RWPE2 (cell line): ENCODE measurements around the gene GRAMD1B.
A peak's percentile ranks its signal among the peaks of the same experiment; 100 is the strongest.

Source experiments
- ATAC-seq: fragments of 200-7000 bp; cut with Tn5 transposase; 3 replicates; pipeline ENCODE4 v1.9.1; 2021; ENCODE audit warnings: low read depth
- DNase-seq: peaks from one replicate; pipeline ENCODE4 v3.0.0-alpha.2; 2020; ENCODE audit warnings: low spot score
- H3K27ac ChIP-seq: fragments of 450-650 bp; 2 replicates; pipeline ENCODE4 v1.5.1; 2017; ENCODE audit warnings: mild to moderate bottlenecking; ENCODE audit not compliant: poor library complexity, severe bottlenecking
- H3K27me3 ChIP-seq: fragments of 250-450 bp; sonication (Bioruptor Pico); 2 replicates; pipeline ENCODE4 v1.5.1; 2021; ENCODE audit warnings: mild to moderate bottlenecking, moderate library complexity; ENCODE audit not compliant: insufficient read depth, poor library complexity, severe bottlenecking
- H3K36me3 ChIP-seq: fragments of 250-450 bp; sonication (Bioruptor Pico); 2 replicates; pipeline ENCODE4 v1.5.1; 2020; ENCODE audit warnings: low read depth, mild to moderate bottlenecking, moderate library complexity
- H3K4me1 ChIP-seq: fragments of 250-450 bp; sonication (Bioruptor Pico); 2 replicates; pipeline ENCODE4 v1.5.1; 2021; ENCODE audit warnings: mild to moderate bottlenecking, moderate library complexity; ENCODE audit not compliant: insufficient read depth, poor library complexity, severe bottlenecking
- H3K4me3 ChIP-seq: fragments of 250-450 bp; sonication (Bioruptor Pico); 2 replicates; pipeline ENCODE4 v1.5.1; 2021; ENCODE audit warnings: mild to moderate bottlenecking, moderate library complexity; ENCODE audit not compliant: severe bottlenecking
- H3K9me3 ChIP-seq: fragments of 250-450 bp; sonication (Bioruptor Pico); 2 replicates; pipeline ENCODE4 v1.5.1; 2021; ENCODE audit warnings: mild to moderate bottlenecking, moderate library complexity; ENCODE audit not compliant: severe bottlenecking
- CTCF ChIP-seq: fragments of 450-650 bp; IDR thresholded peaks from one replicate; pipeline ENCODE4 v1.5.1; 2017; ENCODE audit warnings: mild to moderate bottlenecking, moderate library complexity; ENCODE audit not compliant: poor library complexity, severe bottlenecking

Gene GRAMD1B

GRCh38 chr11:123590296-123590912 is 160.3 kb downstream of the GRAMD1B start:
- Histone ChIP-seq H3K4me3 (no peak overlapping the region), H3K27ac (no peak overlapping the region), H3K36me3 (no peaks in the 10 kb centered on the region), H3K4me1 (no peaks in the 10 kb centered on the region), H3K9me3 (no peaks in the 10 kb centered on the region), H3K27me3 (no peaks in the 10 kb centered on the region)
- TF ChIP-seq CTCF, result no peak
- peak; percentile 81 for ATAC-seq
- DNase-seq, result no peak

GRCh38 chr11:123593570-123593969 is 163.5 kb downstream of the GRAMD1B start:
- no peaks in the 10 kb centered on the region for H3K4me1 ChIP-seq
- no peak for ATAC-seq
- no peak for DNase-seq
- no peaks in the 10 kb centered on the region for H3K36me3 ChIP-seq
- no peaks in the 10 kb centered on the region for H3K9me3 ChIP-seq
- no peak overlapping the region for H3K27ac ChIP-seq
- TF ChIP-seq CTCF, result no peak
- no peak overlapping the region for H3K4me3 ChIP-seq
- no peaks in the 10 kb centered on the region for H3K27me3 ChIP-seq

- no peaks in the 10 kb centered on the region for H3K4me1 ChIP-seq
- H3K36me3 ChIP-seq, result no peaks in the 10 kb centered on the region
- ATAC-seq (no peak), DNase-seq (no peak)
- no peak overlapping the region for H3K4me3 ChIP-seq
- TF ChIP-seq CTCF, result no peak
- H3K27ac ChIP-seq, result no peak overlapping the region
- H3K27me3 ChIP-seq, result no peaks in the 10 kb centered on the region
- no peaks in the 10 kb centered on the region for H3K9me3 ChIP-seq
Measured at GRCh38 chr11:123594188-123594901, 164.3 kb downstream of the GRAMD1B start.

DNA sequence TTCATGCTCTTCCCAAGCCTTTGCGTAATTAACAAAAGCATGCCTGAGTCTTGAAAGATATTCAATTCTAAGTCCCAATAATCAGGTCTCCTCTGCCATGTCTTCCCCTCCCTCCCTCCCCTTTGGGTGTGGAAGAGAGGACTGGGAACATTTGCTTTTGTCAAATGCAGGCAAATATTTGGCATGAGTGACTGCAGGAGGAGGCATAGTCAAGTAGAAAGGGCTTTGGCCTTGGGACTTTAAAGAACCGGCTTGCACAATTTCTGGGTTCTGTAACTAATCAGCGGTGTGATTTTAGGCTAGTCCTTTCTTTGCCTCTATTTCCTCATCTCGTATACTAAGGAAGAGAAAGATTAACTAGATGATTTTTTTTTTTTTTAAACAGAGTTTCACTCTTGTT is 164.9 kb downstream of the GRAMD1B start:
- Histone ChIP-seq H3K36me3 (no peaks in the 10 kb centered on the region), H3K9me3 (no peaks in the 10 kb centered on the region), H3K4me3 (no peak overlapping the region), H3K27ac (no peak overlapping the region), H3K27me3 (no peaks in the 10 kb centered on the region), H3K4me1 (no peaks in the 10 kb centered on the region)
- no peak for TF ChIP-seq CTCF
- ATAC-seq (no peak), DNase-seq (no peak)

DNA sequence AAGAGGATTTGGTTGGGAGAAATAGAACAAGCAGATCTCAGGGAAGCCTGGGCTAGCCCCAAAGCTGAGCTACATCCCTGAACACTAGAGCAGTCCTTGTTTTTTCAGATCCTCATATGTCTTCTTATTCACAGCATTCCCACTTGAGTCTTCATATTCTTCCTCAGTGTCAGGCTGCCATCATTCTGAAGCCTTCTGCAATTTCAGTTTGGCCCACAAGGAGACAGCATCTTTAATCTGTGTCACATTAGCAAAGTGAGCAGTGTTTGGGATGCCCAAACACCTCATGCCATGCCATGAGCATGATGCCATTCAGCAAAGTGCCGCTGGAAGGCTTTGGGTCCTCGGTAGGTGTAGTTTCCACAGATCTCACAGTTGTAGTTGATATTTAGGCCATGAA is 167.8 kb downstream of the GRAMD1B start:
- no peak for TF ChIP-seq CTCF
- H3K27ac ChIP-seq, result no peak overlapping the region
- H3K36me3 ChIP-seq, result no peaks in the 10 kb centered on the region
- no peak for DNase-seq
- H3K4me3 ChIP-seq, result no peak overlapping the region
- H3K27me3 ChIP-seq, result no peaks in the 10 kb centered on the region
- H3K9me3 ChIP-seq, result no peaks in the 10 kb centered on the region
- no peaks in the 10 kb centered on the region for H3K4me1 ChIP-seq
- no peak for ATAC-seq
